ENCODE data around the gene CRISPLD2.

Gene CRISPLD2

DNA sequence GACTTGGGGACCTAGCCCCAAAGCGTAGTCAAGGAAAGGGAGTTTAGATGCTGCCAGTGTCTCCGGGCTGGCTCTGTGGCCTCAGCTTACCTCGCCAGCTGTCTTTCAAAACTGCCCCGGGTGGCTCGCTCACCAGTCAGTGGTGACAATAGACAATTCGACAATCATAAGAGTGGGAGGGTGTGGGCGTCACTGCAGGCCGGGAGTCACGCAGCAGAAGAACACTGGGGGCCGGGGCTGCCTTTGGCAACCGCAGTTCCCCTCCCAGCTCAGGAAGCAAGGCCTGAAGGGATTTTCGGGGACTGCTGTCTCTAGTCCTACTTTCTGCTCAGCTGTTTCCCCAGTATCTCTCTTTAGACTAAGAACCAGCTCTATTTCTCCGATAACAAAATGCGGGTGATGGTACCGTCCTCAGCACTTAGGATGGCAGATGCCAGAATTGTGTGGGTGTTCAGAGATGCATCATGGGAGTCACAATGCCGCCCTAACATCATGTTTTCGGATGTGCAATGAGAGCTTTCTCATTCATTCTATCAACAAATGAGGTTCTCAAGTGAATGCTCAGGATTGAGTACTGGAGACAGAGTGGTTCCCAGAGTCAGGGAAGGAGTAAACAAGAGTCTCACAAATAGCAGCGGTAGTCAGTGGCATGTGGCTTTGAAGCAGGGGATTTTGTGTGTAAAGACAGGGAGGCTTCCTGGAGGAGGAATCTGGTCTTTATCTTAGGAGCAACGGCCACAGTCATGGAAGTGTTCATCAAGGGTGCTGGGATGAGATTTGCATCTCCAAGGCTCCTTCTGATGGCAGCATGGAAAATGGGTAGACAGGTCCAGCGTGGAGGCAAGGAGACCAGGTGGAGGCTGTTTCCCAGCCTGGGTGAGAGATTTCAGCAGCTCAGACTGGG, 98.5 kb downstream of the CRISPLD2 start:
- DNase-seq = no peak

DNA sequence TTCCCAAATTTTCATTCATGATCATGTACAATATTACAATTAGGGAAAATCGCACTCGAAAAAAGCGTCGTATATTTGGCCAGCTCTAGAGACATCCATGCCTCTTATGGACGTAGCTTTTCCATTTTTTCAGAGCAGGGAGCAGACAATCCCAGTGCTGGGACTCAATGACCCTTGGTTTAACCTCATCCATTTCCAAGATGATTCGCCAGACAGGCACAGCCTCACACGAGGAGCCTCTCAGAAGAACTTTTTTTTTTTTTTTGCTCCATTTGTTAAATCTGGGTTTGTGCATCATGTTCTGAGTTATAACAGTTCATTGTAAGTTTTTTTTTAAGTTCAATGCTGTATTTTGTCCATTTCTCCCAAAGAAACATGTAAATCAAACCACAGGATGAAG, 99.5 kb downstream of the CRISPLD2 start:
- DNase-seq = no peak

DNA sequence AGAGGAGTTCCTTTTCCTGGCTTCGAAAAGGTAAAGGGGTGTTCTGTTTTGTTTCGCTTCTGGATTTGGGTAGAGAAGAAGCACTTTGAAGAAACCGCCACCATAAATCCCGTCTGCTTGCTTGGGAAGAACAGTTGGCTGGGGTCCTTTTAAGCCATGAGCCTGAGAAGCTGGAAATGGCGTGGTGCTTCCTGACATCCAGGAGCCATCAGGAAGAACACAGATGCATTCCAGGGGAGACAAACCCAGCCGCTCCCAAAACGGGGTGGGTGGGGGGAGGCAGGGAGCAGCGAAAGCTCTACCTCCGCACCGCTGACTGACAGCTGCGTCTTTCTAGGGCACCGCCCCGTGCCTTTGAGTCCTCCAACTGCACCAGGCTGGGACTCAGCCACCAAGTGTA, 99.9 kb downstream of the CRISPLD2 start:
- no peak for DNase-seq

DNA sequence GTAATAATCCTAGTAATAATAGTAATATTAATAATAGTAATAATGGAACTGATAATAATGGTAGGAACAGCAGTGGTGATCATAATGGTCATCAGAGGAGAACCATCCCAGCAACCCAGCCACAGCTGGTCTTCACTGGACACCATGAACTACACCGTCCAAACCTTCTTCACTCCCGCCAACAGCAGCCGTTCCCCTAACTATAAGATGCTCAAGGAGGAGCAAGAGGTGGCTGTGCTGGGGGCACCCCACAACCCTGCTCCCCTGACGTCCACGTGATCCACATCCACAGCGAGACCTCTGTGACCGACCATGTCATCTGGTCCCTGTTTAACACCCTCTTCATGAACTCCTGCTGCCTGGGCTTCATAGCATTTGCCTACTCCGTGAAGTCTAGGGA, 100.5 kb downstream of the CRISPLD2 start:
- DNase-seq = no peak

DNA sequence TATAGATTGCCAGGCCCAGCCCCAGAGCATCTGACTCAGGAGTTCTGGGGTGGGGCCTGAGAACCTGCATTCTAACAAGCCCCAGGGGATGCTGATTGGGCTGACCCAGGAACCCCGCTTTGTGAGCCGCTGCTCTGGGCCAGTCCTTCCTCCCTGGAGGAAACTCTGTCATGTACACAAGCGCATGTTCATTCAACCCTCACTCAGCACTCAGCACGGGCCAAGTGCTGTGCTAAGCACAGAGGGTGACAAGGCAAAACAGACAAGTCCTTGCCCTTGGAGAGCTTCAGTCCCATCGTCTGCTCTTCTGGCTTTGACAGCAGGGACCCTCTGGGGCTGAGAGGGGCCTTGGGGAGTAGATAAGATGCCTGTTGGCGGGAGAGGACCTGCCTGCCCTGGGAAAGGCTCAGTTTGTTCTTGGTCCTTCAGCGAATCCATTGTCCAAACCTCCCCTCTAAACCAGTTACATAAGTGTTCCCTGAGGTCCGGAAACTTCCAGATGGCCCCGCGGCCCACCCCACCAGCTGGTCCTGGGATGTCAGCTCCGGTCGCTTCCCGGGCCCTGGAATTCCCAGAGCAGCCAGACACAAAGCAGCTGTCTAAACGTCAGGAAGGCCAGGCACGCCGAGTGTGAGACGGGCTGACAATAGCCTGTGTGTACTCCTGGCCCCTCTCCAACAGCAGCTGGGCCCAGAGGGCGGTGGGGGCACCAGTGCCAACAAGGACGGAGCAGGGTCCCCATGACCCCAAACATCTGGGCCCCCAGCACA, 102.8 kb downstream of the CRISPLD2 start:
- DNase-seq = peak; percentile 73

DNA sequence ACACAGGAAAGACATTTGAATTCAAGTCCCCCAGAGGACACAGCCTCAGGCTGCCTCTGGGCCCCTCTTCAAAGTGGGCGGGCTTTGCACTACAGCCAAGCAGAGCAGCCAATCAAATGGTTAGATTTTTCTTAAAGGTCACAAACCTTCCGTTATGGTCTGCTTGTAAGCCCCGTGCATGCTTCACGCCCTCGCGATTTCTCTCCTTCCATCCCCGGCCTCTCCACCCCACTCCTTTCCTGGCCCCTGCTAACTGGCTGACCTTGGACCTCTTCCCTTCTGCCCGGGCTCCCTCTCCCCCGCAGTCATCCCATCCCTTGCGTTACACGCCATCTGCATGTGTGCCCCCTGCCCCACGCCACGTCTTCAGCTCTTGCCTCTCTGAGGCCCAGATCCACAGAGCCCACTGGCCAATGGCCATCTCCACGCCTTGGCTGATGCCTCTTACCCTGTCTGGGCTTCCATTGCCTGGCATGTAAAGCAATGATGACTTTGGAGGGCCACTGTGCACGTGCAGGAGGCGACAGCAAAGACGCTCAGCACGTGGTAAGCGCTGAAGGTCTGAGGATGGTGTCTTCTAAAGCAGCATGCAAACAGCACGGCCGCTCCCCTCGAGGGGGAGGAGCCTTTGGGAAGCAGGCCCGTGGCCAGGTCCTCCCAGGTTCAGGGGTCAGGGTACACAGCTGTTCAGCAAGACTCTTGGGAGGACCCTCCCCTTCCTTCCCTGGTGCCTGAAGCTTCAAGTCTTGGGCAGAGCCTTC, 104.7 kb downstream of the CRISPLD2 start:
- no peak for DNase-seq

DNA sequence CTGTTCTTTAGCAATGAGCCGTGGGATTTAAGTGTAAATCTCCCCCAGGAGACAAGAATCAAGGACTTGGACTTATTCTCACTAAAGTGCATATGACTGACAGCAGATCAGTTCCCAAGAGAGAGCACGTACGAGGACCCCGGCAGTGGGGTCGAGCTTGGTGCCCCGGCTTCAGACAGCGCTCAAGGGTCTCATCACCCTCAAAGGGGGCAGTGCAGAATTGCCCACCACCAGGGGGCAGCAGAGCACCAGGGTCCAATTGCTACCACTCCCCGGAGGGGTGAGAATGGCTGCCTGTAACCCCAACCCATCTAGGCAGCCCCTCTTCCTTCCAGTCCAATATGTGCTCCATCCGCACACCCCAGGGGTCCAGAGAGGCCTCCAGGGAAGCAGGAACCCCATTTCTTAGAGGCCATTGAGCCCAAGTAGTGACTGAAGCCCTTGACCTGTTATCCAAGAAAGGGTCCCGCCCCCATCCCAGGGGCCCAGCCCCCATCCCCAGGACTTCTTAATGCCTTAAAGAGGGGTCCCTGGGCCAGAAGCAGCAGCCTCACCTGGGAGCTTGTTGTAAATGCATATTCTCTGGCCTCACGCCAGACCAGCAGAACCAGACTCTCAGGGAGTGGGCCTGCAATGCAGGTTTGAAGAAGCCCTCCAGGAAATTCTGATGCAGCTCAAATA, 105.4 kb downstream of the CRISPLD2 start:
- no peak for DNase-seq

DNA sequence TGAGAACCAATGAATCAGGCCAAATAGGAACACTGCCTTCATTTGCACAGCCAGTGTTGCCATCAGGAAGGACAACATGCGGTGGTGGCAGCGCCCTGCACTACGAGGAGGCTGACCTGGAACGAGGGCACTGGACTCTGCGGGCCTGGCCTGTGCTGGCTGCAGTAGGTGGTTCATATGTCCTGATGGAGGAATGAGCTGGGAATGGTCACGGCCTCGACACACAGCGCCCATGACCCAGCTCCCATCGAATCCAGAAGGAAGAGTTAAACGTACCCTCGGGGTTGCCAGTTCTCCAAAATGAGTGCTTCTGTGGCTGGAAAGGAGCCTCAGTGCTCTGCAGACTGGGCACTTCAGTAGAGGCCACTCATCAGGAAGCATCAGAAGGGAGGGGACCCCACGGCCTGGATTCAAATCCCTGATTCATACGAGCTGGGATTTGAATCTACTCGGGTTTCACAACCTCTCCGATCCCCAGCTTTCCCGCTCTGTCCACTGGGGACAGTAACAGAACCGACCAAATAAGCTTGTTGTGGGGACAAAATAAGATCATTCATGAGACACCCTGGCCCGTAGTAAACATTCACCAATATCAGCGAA, 106.1 kb downstream of the CRISPLD2 start:
- DNase-seq = no peak

DNA sequence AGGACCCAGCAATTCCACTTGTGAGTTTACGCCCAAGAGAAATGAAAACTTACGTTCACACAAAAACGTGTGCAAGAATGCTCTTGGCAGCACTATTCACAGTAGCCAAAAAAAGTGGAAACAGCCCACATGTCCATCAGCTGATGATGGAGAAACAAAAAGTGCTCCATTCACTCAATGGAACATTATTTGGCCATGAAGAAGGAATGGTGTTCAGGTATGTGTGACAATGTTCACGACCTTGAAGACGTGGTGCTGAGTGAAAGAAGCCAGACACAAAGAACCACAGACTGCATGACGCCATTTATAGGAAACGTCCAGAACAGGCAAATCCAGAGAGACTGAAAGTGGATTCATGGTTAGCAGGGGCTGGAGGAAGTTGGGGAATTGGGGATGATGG, 106.7 kb downstream of the CRISPLD2 start:
- no peak for DNase-seq

DNA sequence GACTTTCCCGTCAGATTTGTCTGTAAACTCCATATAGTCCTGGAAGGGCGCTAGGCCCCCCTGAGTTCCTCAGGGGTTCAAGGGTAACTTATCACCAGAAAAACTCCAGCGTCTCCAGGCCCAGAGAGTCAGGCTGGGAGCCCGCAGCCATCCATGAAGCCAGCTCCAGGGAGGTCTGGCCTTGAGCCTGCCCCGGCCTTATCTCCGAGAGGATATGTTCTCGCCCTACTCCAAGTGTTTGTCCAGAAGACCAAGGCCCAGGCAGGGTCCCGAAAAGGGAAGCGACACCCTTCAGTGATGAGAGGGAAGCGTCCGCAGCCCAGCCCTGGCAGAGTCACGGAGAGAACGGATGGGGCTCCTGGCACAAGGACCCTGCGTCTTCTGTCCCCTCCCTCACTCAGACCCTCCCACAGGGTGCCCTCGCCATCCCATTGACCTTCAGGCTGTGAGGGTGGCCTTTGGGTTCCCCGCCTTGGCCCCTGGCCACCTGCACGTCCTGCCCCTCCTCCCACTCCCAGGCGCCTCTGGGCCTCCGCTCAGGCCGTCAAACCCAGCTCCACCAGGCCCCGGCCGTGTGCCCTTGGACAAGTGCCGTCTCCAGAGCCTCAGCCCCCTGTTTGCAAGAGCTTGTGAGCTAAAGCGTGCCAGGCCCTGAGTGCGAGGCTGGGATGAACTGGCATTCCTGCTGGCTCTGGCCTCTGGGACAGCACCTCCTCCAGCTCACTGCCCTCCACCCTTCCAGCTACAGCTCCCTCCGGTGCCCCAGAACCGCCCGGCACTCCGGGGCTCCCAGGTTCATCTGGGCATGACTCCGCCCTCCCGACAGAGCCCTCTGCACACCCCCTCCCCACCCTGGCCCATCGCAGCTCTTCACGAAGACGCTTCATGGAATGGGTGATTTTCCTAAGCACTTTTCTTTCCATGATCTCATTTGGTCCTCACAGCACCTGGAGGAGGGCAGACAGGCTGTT, 108.1 kb downstream of the CRISPLD2 start:
- no peak for DNase-seq

DNA sequence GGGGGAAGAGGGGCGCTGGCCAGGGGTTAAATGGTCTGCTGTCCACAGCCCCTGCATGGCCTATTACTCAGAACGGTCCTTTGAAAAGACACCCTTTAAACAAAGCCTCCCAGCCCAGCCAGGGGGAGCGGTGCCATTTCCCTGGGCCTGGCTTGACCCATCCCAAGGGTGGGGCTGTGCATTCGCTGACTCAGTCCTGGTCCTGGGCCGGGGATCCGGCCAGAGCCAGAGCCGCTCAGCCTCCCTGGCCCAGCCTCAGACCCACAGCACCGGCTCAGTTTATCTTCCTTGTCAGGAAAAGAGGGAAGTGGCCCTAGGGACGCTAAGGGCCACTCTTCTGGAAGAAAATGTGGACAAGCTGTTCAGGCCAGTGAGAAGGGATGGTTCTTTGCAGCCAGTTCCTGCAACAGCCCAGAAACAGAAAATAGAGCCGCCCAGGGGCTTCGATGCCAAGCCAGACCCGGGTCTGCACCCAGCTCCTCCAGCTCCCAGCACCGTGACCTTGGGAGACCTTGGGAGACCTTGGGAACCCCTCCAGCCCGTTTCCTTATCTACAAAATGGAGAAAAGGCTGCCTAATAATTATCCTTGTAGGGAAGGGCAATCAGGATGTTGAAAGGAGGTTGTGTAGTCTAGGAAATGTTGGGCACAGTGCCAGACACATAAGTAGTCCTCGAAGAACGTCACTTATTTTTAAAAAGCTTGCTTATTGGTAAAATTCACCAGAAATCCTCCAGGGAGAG, 109.1 kb downstream of the CRISPLD2 start:
- no peak for DNase-seq

DNA sequence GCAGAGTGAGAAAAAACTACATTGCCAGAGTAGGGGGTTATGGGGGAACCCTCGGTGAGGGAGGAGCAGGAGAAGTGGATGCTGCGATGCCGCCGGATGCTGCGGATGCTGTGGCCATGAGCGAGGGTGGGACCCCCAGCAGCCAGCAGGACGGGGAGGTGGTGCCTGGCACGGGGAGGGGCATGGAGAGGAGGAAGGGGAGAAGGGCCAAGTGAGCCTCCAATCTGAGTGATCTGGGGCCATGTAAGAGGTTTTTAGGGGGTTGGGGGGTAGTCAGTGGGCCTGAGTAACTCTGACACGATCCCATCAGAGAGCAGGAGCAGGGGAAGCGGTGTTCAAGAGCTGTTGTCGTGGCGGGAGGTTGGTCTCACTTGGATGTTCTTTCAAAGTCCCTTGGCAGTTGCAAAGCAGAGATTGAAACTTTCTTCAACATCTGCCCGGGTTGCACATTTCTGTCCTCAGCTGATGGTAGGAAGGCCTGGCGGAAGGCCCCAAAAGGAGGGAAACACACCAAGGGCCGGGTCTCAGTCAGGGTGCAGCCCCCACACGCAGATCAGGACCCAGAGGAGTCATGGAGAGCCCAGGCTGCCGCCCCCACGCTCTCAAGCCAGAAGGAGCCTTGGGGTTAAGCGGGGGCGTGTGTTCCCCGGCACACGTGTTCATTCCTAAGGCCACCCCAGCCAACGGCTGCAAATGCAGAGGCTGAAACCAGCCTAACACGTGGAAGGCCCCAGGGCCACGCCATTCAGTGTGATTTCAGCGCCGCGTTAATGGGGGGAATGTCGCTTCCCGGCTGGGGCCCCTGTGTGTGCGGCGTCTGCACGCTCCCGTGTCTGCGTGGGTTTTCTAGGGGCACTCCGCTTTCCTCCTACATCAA, 109.9 kb downstream of the CRISPLD2 start:
- no peak for DNase-seq

DNA sequence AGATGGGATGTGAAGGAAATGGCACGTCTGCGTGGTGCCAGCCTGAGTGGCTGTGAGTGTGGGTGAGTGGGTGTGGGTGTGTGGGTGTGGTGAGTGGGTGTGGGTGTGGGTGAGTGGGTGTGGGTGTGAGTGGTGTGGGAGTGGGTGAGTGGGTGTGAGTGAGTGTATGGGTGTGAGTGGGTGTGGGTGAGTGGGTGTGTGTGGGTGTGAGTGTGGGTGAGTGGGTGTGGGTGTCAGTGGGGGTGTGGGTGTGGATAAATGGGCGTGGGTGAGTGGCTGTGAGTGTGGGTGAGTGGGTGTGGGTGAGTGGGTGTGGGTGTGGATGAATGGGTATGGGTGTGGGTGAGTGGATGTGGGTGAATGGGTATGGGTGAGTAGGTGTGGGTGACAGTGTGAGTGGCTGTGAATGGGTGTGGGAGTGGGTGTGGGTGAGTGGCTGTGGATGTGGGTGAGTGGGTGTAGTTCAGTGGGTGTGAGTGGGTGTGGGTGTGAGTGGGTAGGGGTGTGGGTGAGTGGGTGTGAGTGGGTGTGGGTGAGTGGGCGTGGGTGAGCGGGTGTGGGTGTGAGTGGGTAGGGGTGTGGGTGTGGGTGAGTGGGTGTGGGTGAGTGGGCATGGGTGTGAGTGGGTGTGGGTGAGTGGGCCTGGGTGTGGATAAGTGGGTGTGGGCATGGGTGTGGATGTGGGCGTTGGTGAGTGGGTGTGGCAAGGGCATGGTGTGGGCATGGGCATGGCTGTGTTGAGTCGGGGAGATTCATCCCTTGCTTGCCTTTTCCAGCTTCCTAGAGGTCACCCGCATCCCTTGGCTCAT, 110.7 kb downstream of the CRISPLD2 start:
- no peak for DNase-seq

DNA sequence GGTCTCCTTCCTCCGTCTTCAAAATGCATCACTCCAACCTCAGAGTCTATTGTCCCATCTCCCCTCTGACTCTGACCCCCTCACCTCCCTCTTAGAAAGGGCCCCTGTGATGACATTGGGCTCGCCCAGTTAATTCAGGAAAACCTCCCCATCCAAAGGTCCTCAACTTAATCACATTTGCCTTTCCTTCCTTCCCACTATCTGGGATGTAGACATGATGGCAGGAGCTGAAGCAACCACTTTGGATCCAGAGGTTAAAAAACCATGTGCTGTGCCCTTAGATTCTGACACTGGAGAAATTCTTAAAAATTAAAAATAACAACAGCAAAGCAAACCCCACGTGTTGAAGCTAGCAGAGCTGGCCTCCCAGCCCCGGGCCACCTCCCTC, 111.3 kb downstream of the CRISPLD2 start:
- no peak for DNase-seq

DNA sequence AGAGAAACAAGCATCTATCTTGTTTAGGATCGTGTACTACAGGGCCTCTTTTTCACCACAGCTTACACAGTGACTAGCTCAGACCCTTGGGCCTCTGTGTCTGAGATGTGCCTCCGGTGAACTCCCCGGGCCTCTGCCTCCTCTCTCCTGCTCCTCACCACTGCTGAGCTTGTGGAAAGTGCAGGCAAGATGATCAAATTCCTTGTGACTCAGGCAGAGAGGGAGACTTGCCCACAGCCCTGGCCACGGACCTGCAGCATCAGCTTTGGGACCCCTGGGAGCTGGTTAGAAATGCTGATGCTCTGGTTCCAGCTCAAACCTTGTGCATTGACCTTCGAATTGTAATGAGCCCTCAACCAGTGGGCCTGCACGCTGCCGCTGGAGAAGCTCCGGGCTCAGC, 111.7 kb downstream of the CRISPLD2 start:
- no peak for DNase-seq

DNA sequence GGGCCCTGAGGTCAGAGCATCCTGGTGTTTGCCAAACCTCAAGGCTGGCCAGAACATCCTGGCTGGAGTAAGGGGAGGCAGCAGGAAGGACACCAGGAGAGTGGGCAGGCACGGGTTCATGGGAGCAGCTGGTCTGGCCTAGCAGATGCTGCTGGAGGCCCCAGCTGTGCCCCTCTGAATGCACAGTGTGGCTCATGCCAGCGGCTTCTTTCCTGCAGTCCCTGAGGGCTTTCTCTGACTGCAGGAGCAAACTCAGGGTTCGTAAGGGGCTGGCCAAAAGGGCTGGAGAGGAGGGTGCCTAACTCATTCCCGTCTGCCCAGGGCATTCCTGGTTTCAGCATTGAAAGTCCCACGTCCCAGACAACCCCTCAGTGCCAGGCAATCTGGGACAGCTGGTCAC, 112.9 kb downstream of the CRISPLD2 start:
- DNase-seq = peak; percentile 85

DNA sequence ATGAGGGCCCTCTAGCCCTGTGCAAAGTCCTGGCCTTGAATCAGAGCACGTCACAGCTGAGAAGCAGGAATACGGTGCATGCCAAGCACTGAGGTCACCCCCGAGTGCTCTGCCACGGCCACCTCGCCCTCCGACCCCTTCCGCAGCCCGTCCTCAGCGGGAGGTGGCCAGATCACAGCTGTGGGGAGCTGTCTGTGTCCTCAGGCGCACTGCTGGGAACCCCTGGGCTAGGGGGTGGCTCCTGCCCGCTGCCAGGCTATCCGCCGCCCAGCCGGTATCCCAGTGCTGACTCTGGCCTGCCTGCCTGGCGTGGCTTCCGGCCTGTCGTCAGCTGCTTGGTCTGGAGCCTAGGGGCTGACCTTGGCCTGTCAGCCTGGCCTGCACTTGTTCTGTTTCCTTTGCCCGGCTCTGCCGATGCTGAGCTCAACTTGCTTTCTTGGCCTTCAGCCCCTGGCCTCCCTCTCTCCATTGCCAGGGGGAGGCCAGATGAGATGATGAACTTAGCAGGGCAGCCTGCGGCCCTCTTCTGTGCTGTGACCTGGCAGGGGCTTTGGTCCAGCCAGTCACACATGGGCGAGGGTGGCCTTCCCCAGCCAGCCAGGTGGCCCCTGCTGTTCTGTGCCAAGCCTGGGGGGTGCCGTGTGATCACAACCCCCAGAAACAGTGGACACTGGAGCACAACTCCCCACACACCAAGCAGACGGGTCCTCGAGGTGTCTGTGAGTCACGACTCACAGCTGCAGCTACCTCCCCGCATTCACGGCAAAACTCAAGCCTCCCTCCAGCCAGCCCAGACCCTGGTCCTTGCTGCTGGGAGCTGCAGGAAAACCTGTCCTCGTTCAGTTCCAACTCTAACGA, 114.2 kb downstream of the CRISPLD2 start:
- no peak for DNase-seq

Data from NCI-H2171 treated with DMSO at 0.1 percent for 48 hours (cell line).